Colonic mucosa (tissue), 4 donors: Measurements from ENCODE around the gene FHIT. TPM values are rescaled to one million over a fixed set of nuclear protein-coding genes. Genes with fewer than 3 reads are reported as not detected.

Source experiments
- DNase-seq: peaks from one replicate; pipeline ENCODE4 v3.0.0-alpha.2; 2020
- H3K27ac ChIP-seq: fragments of 200-600 bp; one replicate; pipeline ENCODE4 v1.8.0; 2021
- H3K27me3 ChIP-seq: fragments of 200-600 bp; one replicate; pipeline ENCODE4 v1.8.0; 2021
- H3K36me3 ChIP-seq: fragments of 200-600 bp; one replicate; pipeline ENCODE4 v1.8.0; 2021
- H3K4me1 ChIP-seq: fragments of 200-600 bp; one replicate; pipeline ENCODE4 v1.8.0; 2021; ENCODE audit warnings: mild to moderate bottlenecking
- H3K4me3 ChIP-seq: fragments of 200-600 bp; one replicate; pipeline ENCODE4 v1.8.0; 2021
- H3K9ac ChIP-seq, 2 donors: one replicate each; pipeline ENCODE4 v1.7.0; 2013; ENCODE audit warnings: control low read depth in 2 of 2, low read depth in 2 of 2, low read length in 2 of 2
- H3K9me3 ChIP-seq: fragments of 200-600 bp; one replicate; pipeline ENCODE4 v1.8.0; 2021
- intact Hi-C: fragments of 100-400 bp; cut with DNase I; formaldehyde crosslinking; loops from one replicate; pipeline ENCODE4 v1.14.1; 2022
- total RNA-seq, 2 donors: library from RNA; stranded (reverse); fragmentation: NEBNext Ultra II Directional in 1 of 2; extraction: Animal tissue kit (Norgen Biotek cat#: 25700) in 1 of 2; gene quantifications; one replicate each; pipeline ENCODE4 v1.2.1, GENCODE V29; 2021
- TF ChIP-seq, protein P1 (sequence below): fragments of 200-600 bp; IDR thresholded peaks from one replicate; pipeline ENCODE4 v1.8.0; 2022; ENCODE audit warnings: antibody characterized with exemption, mild to moderate bottlenecking
- donor health status: healthy.
- donor health status: DM: no; HTN: no; CAD: no.
- donor health status: DM: no; HTN: no; CAD: no.

Gene FHIT
- total RNA-seq, 2 donors from 2014 or later = 7.7 to 9.4 TPM

DNA sequence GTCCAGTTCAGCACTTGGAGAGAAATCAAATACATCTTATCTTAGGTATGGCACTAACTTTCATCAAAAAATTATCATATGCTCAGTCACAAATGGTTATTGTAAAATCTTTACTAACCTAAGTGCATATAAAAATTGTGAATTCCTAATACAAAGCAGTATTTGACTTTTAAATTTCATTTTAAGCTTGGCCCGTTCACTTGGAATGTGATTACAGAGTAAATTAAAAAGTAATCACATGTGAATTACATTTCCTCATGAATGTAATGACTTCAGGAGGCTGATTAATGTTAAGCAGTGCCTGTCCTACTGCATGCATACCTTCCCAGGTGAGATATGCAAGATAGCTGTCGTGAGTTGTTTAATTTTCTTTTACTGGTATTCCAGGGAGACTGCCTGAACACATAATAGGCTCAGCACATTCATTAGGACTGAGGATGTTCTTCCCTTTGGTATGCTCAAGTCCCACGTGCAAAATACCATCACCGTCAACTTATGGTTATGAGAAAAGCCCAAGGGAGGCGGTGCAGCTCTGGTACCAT is 1053.0 kb downstream of the FHIT start:
- Histone ChIP-seq H3K9me3 (no peaks in the 10 kb centered on the region), H3K9ac (no peak overlapping the region), H3K4me1 (no peaks in the 10 kb centered on the region), H3K36me3 (no peaks in the 10 kb centered on the region), H3K27me3 (no peaks in the 10 kb centered on the region), H3K27ac (no peak overlapping the region), H3K4me3 (no peak overlapping the region)
- intact Hi-C loops = no loop called here
- DNase-seq = no peak
- TF ChIP-seq, protein P1, sequence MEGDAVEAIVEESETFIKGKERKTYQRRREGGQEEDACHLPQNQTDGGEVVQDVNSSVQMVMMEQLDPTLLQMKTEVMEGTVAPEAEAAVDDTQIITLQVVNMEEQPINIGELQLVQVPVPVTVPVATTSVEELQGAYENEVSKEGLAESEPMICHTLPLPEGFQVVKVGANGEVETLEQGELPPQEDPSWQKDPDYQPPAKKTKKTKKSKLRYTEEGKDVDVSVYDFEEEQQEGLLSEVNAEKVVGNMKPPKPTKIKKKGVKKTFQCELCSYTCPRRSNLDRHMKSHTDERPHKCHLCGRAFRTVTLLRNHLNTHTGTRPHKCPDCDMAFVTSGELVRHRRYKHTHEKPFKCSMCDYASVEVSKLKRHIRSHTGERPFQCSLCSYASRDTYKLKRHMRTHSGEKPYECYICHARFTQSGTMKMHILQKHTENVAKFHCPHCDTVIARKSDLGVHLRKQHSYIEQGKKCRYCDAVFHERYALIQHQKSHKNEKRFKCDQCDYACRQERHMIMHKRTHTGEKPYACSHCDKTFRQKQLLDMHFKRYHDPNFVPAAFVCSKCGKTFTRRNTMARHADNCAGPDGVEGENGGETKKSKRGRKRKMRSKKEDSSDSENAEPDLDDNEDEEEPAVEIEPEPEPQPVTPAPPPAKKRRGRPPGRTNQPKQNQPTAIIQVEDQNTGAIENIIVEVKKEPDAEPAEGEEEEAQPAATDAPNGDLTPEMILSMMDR = no peak

GRCh38 chr3:60192297-60193114 is 1058.7 kb downstream of the FHIT start:
- Histone ChIP-seq H3K9me3 (no peaks in the 10 kb centered on the region), H3K9ac (no peak overlapping the region), H3K27ac (no peak overlapping the region), H3K36me3 (no peaks in the 10 kb centered on the region), H3K4me3 (no peak overlapping the region), H3K27me3 (no peaks in the 10 kb centered on the region), H3K4me1 (no peaks in the 10 kb centered on the region)
- DNase-seq = no peak
- intact Hi-C loops = no loop called here
- TF ChIP-seq, protein P1 = no peak

GRCh38 chr3:60190073-60190472 is 1061.2 kb downstream of the FHIT start:
- Histone ChIP-seq H3K36me3 (no peaks in the 10 kb centered on the region), H3K27me3 (no peaks in the 10 kb centered on the region)

DNA sequence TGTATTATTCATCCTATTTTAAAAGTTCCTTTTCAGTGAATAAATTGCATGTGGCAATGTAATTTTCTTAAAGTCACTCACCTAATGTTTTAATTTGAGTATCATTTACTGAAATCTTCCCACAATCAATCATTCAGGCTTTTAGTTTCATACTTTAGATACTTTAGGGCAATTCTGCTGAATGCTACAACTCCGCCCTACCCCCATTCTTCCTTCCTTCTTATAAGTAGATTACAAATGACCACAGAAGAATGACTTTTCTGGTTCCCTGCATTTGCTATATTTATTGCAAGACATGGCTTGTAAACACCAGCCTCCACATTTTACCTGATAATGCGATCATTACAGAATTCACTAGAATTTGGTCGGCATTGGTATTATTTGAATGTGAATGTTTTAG is 1061.9 kb downstream of the FHIT start:
- Histone ChIP-seq H3K36me3 (no peaks in the 10 kb centered on the region), H3K9me3 (no peaks in the 10 kb centered on the region), H3K4me3 (no peak overlapping the region), H3K27ac (no peak overlapping the region), H3K9ac (no peak overlapping the region), H3K4me1 (no peaks in the 10 kb centered on the region), H3K27me3 (no peaks in the 10 kb centered on the region)
- TF ChIP-seq, protein P1 = no peak
- DNase-seq = no peak
- intact Hi-C loops = no loop called here

More at GRCh38 chr3:60190073-60190472, 1061.2 kb downstream of the FHIT start:
- intact Hi-C loops = no loop called here
- Histone ChIP-seq H3K4me3 (no peak overlapping the region), H3K27ac (no peak overlapping the region), H3K9ac (no peak overlapping the region), H3K9me3 (no peaks in the 10 kb centered on the region), H3K4me1 (no peaks in the 10 kb centered on the region)
- no peak for DNase-seq
- TF ChIP-seq, protein P1 = no peak

- Histone ChIP-seq H3K27ac (no peak overlapping the region), H3K9ac (no peak overlapping the region), H3K9me3 (no peaks in the 10 kb centered on the region), H3K36me3 (no peaks in the 10 kb centered on the region), H3K4me1 (no peaks in the 10 kb centered on the region), H3K4me3 (no peak overlapping the region), H3K27me3 (no peaks in the 10 kb centered on the region)
- no peak for DNase-seq
- intact Hi-C loops = no loop called here
- TF ChIP-seq, protein P1 = no peak
Observed at GRCh38 chr3:60188803-60189202, 1062.4 kb downstream of the FHIT start.
